Bronchial epithelial cell (primary cell): ENCODE data around the gene RAB5A. TPM values are rescaled to one million over a fixed set of nuclear protein-coding genes. Genes with fewer than 3 reads are reported as not detected.
"Not testable (repeated sequence)": the region's sequence is repeated elsewhere in the genome, so short reads cannot be mapped to it uniquely, and the experiment has no call there.

ENCODE experiments used
- DNase-seq: peaks from one replicate; pipeline ENCODE4 v3.0.0-alpha.2; 2010; ENCODE audit warnings: low read depth
- FAIRE-seq: peaks from 2 replicates; lab custom pipeline; 2011; peaks lifted over from hg19 to GRCh38; lab: Jason Lieb, UNC
- H3K27me3 ChIP-seq: 2 replicates; pipeline ENCODE4 v1.5.1; 2011; ENCODE audit warnings: low read length; ENCODE audit not compliant: control insufficient read depth, insufficient read depth
- H3K36me3 ChIP-seq: 2 replicates; pipeline ENCODE4 v1.5.1; 2011; ENCODE audit warnings: low read length; ENCODE audit not compliant: control insufficient read depth, insufficient read depth
- H3K4me3 ChIP-seq: 2 replicates; pipeline ENCODE4 v1.5.1; 2011; ENCODE audit warnings: mild to moderate bottlenecking, low read depth, low read length, control low read depth
- CTCF ChIP-seq: IDR thresholded peaks from 2 replicates; pipeline ENCODE4 v1.5.1; 2011; ENCODE audit warnings: mild to moderate bottlenecking, moderate library complexity, low read length, control low read depth, inconsistent platforms; ENCODE audit not compliant: insufficient read depth, severe bottlenecking
- total RNA-seq: library from RNA; depleted of rRNA; stranded (reverse); fragments of >200 nt; gene quantifications from 2 replicates; pipeline ENCODE4 v1.2.1, GENCODE V29; 2014

RAB5A gene
- total RNA-seq = 43.7 and 68.7 TPM in 2 replicates

- Histone ChIP-seq H3K4me3 (peak within 1 kb of the TSS; percentile 83), H3K27me3 (no peaks in the 10 kb centered on the region), H3K36me3 (peaks cover 2% of the 10 kb centered on the region)
- DNase-seq (peak; percentile 93), FAIRE-seq (no peak)
- no peak for TF ChIP-seq CTCF
Observed at GRCh38 chr3:19946832-19947548, at the start of gene RAB5A. RAB5A (plus strand) TSS chr3:19947097; CDS start chr3:19950899, 3,802 bp downstream.

- Histone ChIP-seq H3K4me3 (no peak overlapping the region), H3K27me3 (no peaks in the 10 kb centered on the region), H3K36me3 (no peaks in the 10 kb centered on the region)
- no peak for TF ChIP-seq CTCF
- FAIRE-seq = no peak
- no peak for DNase-seq
Observed at GRCh38 chr3:19898721-19899120, 48.2 kb upstream of the RAB5A start.

- Histone ChIP-seq H3K27me3 (no peaks in the 10 kb centered on the region), H3K36me3 (no peaks in the 10 kb centered on the region), H3K4me3 (no peak overlapping the region)
- TF ChIP-seq CTCF = no peak
- DNase-seq (no peak), FAIRE-seq (no peak)
Observed at GRCh38 chr3:19899264-19899663, 47.6 kb upstream of the RAB5A start.

GRCh38 chr3:19899833-19900232 lies 47.1 kb upstream of the RAB5A start:
- not testable (repeated sequence) for FAIRE-seq, H3K27me3 ChIP-seq, DNase-seq, H3K4me3 ChIP-seq, H3K36me3 ChIP-seq

GRCh38 chr3:19901337-19901736 lies 45.6 kb upstream of the RAB5A start:
- FAIRE-seq = no peak
- H3K36me3 ChIP-seq = no peaks in the 10 kb centered on the region
- no peak for DNase-seq
- H3K27me3 ChIP-seq = no peaks in the 10 kb centered on the region
- no peak for TF ChIP-seq CTCF
- no peak overlapping the region for H3K4me3 ChIP-seq

- DNase-seq (peak; percentile 98), FAIRE-seq (peak; percentile 93)
- H3K36me3 ChIP-seq = no peaks in the 10 kb centered on the region
- no peak overlapping the region for H3K4me3 ChIP-seq
- H3K27me3 ChIP-seq = no peaks in the 10 kb centered on the region
- no peak for TF ChIP-seq CTCF
Observed at GRCh38 chr3:19901918-19902317, 45.0 kb upstream of the RAB5A start.
